ENCODE measurements around the gene CGB3. TPM values are rescaled to one million over a fixed set of nuclear protein-coding genes. Genes with fewer than 3 reads are reported as not detected.
"Not testable (repeated sequence)": the region's sequence is repeated elsewhere in the genome, so short reads cannot be mapped to it uniquely, and the experiment has no call there.

CGB3 gene
- total RNA-seq, 1 donor from 2014 or later: not detected

GRCh38 chr19:49042666-49043065 is 18.5 kb upstream of the CGB3 start:
- H3K4me1 ChIP-seq; H3K9me3 ChIP-seq (ENCODE audit: low read depth); H3K27me3 ChIP-seq; H4K20me1 ChIP-seq (ENCODE audit: low read depth); H3K9me3 Mint-ChIP-seq; H3F3A ChIP-seq (ENCODE audit: low read depth); H3K27me3 Mint-ChIP-seq (ENCODE audit: insufficient read depth, low read depth); H3K4me1 Mint-ChIP-seq; H3K4me2 ChIP-seq; H2AFZ ChIP-seq (replicated peaks); H3K27ac ChIP-seq; H3K36me3 Mint-ChIP-seq; H3K9ac ChIP-seq; H3K36me3 ChIP-seq; H3K4me3 Mint-ChIP-seq; H3K4me3 ChIP-seq; DNase-seq (ENCODE audit: low spot score); H3K79me2 ChIP-seq (ENCODE audit: low read depth); H3K27ac Mint-ChIP-seq: not testable (repeated sequence)

GRCh38 chr19:49042177-49042576 is 18.0 kb upstream of the CGB3 start:
- Mint-ChIP-seq H3K4me1 (peaks cover 5% of the 10 kb centered on the region), H3K36me3 (no peaks in the 10 kb centered on the region), H3K9me3 (no peaks in the 10 kb centered on the region), H3K27ac (no peak overlapping the region), H3K4me3 (no peak overlapping the region), H3K27me3 (ENCODE audit: insufficient read depth, low read depth) (peaks cover 8% of the 10 kb centered on the region)
- H3F3A ChIP-seq (ENCODE audit: low read depth): no peaks in the 10 kb centered on the region
- H3K27ac ChIP-seq: no peak overlapping the region
- no peak for TF ChIP-seq EZH2 (IDR thresholded peaks at IDR 0.05)
- no peak for TF ChIP-seq CTCF (IDR thresholded peaks at IDR 0.05)
- no peak for TF ChIP-seq EZH2phosphoT487 (IDR thresholded peaks at IDR 0.05)
- H3K27me3 ChIP-seq: no peaks in the 10 kb centered on the region
- H3K9me3 ChIP-seq (ENCODE audit: low read depth): no peaks in the 10 kb centered on the region
- H3K4me3 ChIP-seq: no peak overlapping the region
- H3K9ac ChIP-seq: no peak overlapping the region
- no peaks in the 10 kb centered on the region for H3K36me3 ChIP-seq
- no peaks in the 10 kb centered on the region for H4K20me1 ChIP-seq (ENCODE audit: low read depth)
- DNase-seq (ENCODE audit: low spot score): no peak
- no peaks in the 10 kb centered on the region for H3K4me1 ChIP-seq
- no peak overlapping the region for H2AFZ ChIP-seq (replicated peaks)
- no peak overlapping the region for H3K4me2 ChIP-seq
- no peaks in the 10 kb centered on the region for H3K79me2 ChIP-seq (ENCODE audit: low read depth)

GRCh38 chr19:49039736-49040135 is 15.6 kb upstream of the CGB3 start:
- not testable (repeated sequence) for H3K27ac Mint-ChIP-seq; H3K9me3 ChIP-seq (ENCODE audit: low read depth); H3K27me3 ChIP-seq; H3K4me1 ChIP-seq; H3F3A ChIP-seq (ENCODE audit: low read depth); H3K4me3 ChIP-seq; H4K20me1 ChIP-seq (ENCODE audit: low read depth); H3K36me3 ChIP-seq; H3K4me2 ChIP-seq; DNase-seq (ENCODE audit: low spot score); H3K79me2 ChIP-seq (ENCODE audit: low read depth); H3K9ac ChIP-seq; H3K9me3 Mint-ChIP-seq; H3K27me3 Mint-ChIP-seq (ENCODE audit: insufficient read depth, low read depth); H2AFZ ChIP-seq (replicated peaks); H3K27ac ChIP-seq; H3K36me3 Mint-ChIP-seq; H3K4me3 Mint-ChIP-seq; H3K4me1 Mint-ChIP-seq

DNA sequence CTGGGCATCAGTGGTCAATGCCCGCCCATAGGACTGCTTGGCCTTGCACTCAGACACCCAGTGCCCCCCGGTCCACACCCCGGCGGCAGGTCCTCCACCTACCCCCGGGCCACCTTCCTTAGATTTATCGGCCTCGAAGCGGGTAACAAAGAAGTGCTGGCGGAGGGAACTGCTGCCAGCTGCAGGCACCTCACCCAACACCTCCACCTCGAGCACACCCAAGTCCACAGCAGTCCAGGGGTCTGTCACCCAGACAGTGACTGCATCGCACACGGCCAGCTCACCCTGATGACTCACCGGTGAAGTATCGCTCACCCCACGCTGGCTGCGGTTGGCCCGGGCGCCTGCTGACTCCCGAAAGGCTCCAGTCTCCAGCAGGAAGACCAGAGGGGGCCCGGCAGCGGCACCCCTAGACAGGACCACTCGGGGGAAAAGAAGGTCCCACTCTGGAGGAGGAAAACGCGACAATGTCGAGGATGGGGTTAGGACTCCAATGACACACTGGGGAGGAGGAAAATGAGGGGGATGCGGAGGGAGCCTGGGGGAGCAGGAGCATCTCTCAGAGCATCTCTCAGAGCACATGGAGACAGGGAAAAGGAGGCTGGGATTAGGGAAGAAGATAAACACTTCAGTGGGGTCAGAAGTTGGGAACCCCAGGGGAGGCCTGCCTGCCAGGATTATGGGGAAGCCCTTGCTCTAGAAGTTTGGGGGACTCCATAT is 14.6 kb upstream of the CGB3 start:
- H3K27me3 Mint-ChIP-seq (ENCODE audit: insufficient read depth, low read depth); H3K79me2 ChIP-seq (ENCODE audit: low read depth); H3K4me1 Mint-ChIP-seq: not testable (repeated sequence)

DNA sequence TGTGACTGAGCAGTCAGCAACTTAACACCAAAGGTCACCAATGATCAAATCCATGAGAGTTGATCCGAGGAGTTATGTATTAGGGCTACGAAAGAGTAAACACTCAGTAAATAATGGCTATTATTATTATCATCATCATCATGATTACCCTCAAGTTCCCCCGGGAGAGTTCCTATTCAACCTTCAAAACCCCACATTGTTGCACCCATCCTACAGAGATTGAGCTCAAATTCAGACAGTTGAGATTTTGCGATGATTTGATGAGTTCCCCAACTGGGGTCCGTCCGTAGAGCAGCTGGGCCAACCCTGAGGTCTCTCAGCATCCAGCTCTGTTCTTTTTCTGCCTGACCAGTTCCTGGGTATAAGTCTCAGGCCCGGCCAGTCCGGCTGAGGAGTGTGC is 14.0 kb upstream of the CGB3 start:
- not testable (repeated sequence) for DNase-seq (ENCODE audit: low spot score); H3K27ac ChIP-seq; H3K27me3 Mint-ChIP-seq (ENCODE audit: insufficient read depth, low read depth); H3F3A ChIP-seq (ENCODE audit: low read depth); H3K79me2 ChIP-seq (ENCODE audit: low read depth); H3K27me3 ChIP-seq; H3K36me3 ChIP-seq; H3K4me1 Mint-ChIP-seq; H4K20me1 ChIP-seq (ENCODE audit: low read depth); H3K36me3 Mint-ChIP-seq; H3K4me2 ChIP-seq; H2AFZ ChIP-seq (replicated peaks); H3K27ac Mint-ChIP-seq; H3K4me3 Mint-ChIP-seq; H3K4me3 ChIP-seq; H3K9me3 ChIP-seq (ENCODE audit: low read depth); H3K4me1 ChIP-seq; H3K9ac ChIP-seq; H3K9me3 Mint-ChIP-seq

More for the DNA sequence above, 14.6 kb upstream of the CGB3 start:
- H3F3A ChIP-seq (ENCODE audit: low read depth); H2AFZ ChIP-seq (replicated peaks); H3K4me3 ChIP-seq; H3K9ac ChIP-seq; H4K20me1 ChIP-seq (ENCODE audit: low read depth); H3K27ac ChIP-seq; H3K9me3 ChIP-seq (ENCODE audit: low read depth); H3K27me3 ChIP-seq; H3K27ac Mint-ChIP-seq; H3K4me3 Mint-ChIP-seq; H3K4me2 ChIP-seq; H3K36me3 Mint-ChIP-seq; H3K4me1 ChIP-seq; H3K36me3 ChIP-seq; H3K9me3 Mint-ChIP-seq; DNase-seq (ENCODE audit: low spot score): not testable (repeated sequence)
